Heart left ventricle (tissue), 13 donors: ENCODE results near the gene LEFTY1.

Experiments used
- POLR2A ChIP-seq, 2 donors: fragments of 450-650 bp; IDR thresholded peaks; one replicate each; pipeline ENCODE4 v1.6.1; 2017; ENCODE audit warnings: antibody characterized with exemption in 2 of 2, mild to moderate bottlenecking in 2 of 2, moderate library complexity in 2 of 2
- TF ChIP-seq, protein P1 (sequence below), 12 donors: fragments of 200-600 bp; sonication (generic) in 4 of 12; IDR thresholded peaks; one replicate each; pipeline versions ENCODE4 v1.5.0 to v1.8.0; 2018 to 2022; ENCODE audit warnings: antibody characterized with exemption in 12 of 12, mild to moderate bottlenecking in 5 of 12
- donor health status: ischemic (EF 13 %, LVEDD 7.1; RV severe dilation, severe dysfunction).
- donor health status: DM: no; HTN: yes; CAD: no.
- donor health status: DM: no; HTN: no; CAD: no.
- donor health status: ischemic (EF 25% LVEDD 6.9; RV normal size, moderate dysfunction).
- donor health status: ischemic (EF 25% LVEDD 5.7; RV mildly dilated, moderate dysfunction).
- donor health status: ischemic (EF 35%, LVEDD 5.7; RV mildly dilated, moderate dysfunction).
- donor health status: nonischemic (EF 11% LVEDD 7.7; RV severe dilation, severe dysfunction).
- donor health status: DM: yes; HTN: yes; CAD: no.
- donor health status: PGD.
- donor health status: ischemic (EF 29% LVEDD 5.4; RV normal size, mild dysfunction).
- donor health status: nonischemic (EF 23%, LVEDD 6.1; RV moderate dilation, normal function).

DNA sequence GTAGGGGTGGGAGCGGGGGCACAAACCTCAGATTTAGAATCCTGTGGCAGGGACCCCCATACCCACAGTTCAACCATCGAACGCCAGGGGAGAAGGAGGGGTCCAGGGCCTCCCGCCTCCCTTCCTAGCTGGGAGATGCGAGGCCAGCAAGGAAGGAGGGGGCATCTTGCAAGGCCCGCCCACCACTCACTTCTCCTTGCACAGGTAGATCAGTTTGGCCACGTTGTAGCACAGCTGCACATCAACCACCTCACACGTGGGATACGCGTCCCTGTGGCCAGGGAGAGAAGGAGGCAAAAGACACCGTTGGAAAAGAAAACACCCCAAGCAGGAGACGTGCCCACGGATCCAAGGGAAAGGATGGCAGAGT, 26.4 kb downstream of the LEFTY1 start:
- TF ChIP-seq, protein P1, sequence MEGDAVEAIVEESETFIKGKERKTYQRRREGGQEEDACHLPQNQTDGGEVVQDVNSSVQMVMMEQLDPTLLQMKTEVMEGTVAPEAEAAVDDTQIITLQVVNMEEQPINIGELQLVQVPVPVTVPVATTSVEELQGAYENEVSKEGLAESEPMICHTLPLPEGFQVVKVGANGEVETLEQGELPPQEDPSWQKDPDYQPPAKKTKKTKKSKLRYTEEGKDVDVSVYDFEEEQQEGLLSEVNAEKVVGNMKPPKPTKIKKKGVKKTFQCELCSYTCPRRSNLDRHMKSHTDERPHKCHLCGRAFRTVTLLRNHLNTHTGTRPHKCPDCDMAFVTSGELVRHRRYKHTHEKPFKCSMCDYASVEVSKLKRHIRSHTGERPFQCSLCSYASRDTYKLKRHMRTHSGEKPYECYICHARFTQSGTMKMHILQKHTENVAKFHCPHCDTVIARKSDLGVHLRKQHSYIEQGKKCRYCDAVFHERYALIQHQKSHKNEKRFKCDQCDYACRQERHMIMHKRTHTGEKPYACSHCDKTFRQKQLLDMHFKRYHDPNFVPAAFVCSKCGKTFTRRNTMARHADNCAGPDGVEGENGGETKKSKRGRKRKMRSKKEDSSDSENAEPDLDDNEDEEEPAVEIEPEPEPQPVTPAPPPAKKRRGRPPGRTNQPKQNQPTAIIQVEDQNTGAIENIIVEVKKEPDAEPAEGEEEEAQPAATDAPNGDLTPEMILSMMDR (IDR thresholded peaks at IDR 0.05) = no peak
- TF ChIP-seq POLR2A (IDR thresholded peaks at IDR 0.05) = no peak
